WERI-Rb-1 (cell line): ENCODE data around the gene ZNF774.

Experiments
- DNase-seq: peaks from one replicate; pipeline ENCODE4 v3.0.0-alpha.2; 2020
- H3K27ac ChIP-seq: fragments of 250-450 bp; sonication (Bioruptor Pico); 2 replicates; pipeline ENCODE4 v1.5.1; 2020; ENCODE audit warnings: mild to moderate bottlenecking, moderate library complexity
- H3K27me3 ChIP-seq: fragments of 250-450 bp; sonication (Bioruptor Pico); 2 replicates; pipeline ENCODE4 v1.5.1; 2021; ENCODE audit warnings: mild to moderate bottlenecking, low read depth, moderate library complexity; ENCODE audit not compliant: insufficient read depth, severe bottlenecking
- H3K36me3 ChIP-seq: fragments of 250-450 bp; sonication (Bioruptor Pico); 2 replicates; pipeline ENCODE4 v1.5.1; 2020; ENCODE audit warnings: mild to moderate bottlenecking, moderate library complexity
- H3K4me3 ChIP-seq: 2 replicates; pipeline ENCODE4 v1.5.1; 2011; ENCODE audit warnings: low read depth, mild to moderate bottlenecking, control low read depth, low read length
- H3K9me3 ChIP-seq: fragments of 250-450 bp; sonication (Bioruptor Pico); 2 replicates; pipeline ENCODE4 v1.5.1; 2021; ENCODE audit warnings: mild to moderate bottlenecking, moderate library complexity; ENCODE audit not compliant: severe bottlenecking
- TF ChIP-seq, protein P1 (sequence below): IDR thresholded peaks from 2 replicates; pipeline ENCODE4 v1.5.1; 2011; ENCODE audit warnings: low read depth, mild to moderate bottlenecking, control low read depth, inconsistent platforms, low read length

Gene ZNF774

DNA sequence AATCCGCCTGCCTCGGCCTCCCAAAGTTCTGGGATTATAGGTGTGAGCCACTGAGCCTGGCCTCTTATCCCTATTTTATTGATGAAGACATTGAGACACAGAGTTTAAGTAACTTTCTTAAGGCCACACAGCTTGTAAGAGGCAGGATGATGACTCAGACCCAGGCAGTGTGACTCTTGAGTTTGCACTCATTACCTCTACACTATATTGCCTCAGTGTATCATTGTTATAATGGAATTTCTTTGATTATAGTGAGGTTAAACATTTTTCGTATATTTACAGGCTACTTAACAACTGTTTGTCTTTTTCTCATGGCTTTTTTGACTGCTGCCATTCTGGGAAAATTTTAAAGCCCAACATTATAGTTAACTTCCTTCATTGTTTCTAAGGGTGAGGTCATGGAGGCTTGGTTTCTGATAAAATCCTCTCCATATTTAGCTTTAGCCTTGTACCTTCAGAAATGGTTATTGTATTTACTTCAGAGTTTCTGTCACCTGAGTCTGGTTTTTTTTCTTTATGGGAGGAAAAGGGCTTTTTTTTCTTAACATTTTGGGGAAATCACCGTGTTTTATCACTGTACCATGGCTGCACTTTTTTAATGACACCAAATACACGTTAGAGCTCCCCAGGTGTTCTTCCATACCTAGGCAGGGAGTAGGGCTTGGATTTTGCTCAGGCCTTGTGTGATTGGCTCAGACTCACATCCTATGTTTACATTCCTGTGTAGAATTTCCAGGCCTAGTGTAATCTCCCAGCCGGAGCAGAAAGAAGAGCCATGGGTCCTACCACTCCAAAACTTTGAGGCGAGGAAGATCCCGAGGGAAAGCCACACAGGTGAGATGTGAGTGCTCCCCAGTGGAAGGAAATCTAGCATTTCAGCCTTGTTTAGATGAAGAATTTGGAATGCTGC lies 6.3 kb downstream of the ZNF774 start:
- Histone ChIP-seq H3K27me3 (no peaks in the 10 kb centered on the region), H3K9me3 (no peaks in the 10 kb centered on the region), H3K4me3 (no peak overlapping the region), H3K36me3 (peaks cover 11% of the 10 kb centered on the region), H3K27ac (no peak overlapping the region)
- TF ChIP-seq, protein P1, sequence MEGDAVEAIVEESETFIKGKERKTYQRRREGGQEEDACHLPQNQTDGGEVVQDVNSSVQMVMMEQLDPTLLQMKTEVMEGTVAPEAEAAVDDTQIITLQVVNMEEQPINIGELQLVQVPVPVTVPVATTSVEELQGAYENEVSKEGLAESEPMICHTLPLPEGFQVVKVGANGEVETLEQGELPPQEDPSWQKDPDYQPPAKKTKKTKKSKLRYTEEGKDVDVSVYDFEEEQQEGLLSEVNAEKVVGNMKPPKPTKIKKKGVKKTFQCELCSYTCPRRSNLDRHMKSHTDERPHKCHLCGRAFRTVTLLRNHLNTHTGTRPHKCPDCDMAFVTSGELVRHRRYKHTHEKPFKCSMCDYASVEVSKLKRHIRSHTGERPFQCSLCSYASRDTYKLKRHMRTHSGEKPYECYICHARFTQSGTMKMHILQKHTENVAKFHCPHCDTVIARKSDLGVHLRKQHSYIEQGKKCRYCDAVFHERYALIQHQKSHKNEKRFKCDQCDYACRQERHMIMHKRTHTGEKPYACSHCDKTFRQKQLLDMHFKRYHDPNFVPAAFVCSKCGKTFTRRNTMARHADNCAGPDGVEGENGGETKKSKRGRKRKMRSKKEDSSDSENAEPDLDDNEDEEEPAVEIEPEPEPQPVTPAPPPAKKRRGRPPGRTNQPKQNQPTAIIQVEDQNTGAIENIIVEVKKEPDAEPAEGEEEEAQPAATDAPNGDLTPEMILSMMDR = no peak
- no peak for DNase-seq

DNA sequence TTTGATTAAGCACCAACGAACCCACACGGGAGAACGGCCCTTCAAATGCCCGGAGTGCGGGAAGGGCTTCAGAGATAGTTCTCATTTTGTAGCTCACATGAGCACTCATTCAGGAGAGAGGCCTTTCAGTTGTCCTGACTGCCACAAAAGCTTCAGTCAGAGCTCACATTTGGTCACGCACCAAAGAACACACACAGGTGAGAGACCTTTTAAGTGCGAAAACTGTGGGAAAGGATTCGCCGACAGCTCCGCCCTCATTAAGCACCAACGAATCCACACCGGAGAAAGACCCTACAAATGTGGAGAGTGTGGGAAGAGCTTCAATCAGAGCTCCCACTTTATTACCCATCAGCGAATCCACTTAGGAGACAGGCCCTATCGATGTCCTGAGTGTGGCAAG lies 8.7 kb downstream of the ZNF774 start:
- H3K4me3 ChIP-seq = no peak overlapping the region
- TF ChIP-seq, protein P1 = no peak
- H3K9me3 ChIP-seq = no peaks in the 10 kb centered on the region
- H3K27ac ChIP-seq = no peak overlapping the region
- no peaks in the 10 kb centered on the region for H3K27me3 ChIP-seq
- peaks cover 11% of the 10 kb centered on the region for H3K36me3 ChIP-seq
- no peak for DNase-seq

GRCh38 chr15:90362936-90363212 lies 10.8 kb downstream of the ZNF774 start:
- peaks cover 11% of the 10 kb centered on the region for H3K36me3 ChIP-seq
- no peak overlapping the region for H3K27ac ChIP-seq
- DNase-seq = no peak

DNA sequence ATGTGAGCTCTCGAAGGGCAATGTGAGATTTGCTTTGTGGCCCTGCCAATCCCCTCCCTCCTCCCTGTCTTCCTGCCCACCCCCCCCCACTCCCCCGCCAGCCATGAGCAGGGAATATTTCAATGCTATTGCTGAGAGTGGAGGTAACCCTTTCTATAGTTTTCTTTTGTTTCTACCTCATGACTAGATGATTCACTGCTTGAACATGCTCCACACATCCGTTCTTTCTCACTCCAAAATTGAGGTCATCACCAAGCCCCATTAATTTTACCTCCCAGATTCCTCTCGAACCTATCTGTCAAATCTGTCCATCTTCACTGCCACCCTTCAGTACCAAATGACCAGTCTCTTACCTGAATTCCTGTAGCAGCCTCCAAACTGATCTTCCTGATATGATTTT lies 12.2 kb downstream of the ZNF774 start:
- DNase-seq = no peak
- no peaks in the 10 kb centered on the region for H3K27me3 ChIP-seq
- TF ChIP-seq, protein P1 = no peak
- no peak overlapping the region for H3K27ac ChIP-seq
- peaks cover 11% of the 10 kb centered on the region for H3K36me3 ChIP-seq
- H3K9me3 ChIP-seq = no peaks in the 10 kb centered on the region
- no peak overlapping the region for H3K4me3 ChIP-seq

More at GRCh38 chr15:90362936-90363212, 10.8 kb downstream of the ZNF774 start:
- TF ChIP-seq, protein P1 = no peak
- no peak overlapping the region for H3K4me3 ChIP-seq
- no peaks in the 10 kb centered on the region for H3K27me3 ChIP-seq
- H3K9me3 ChIP-seq = no peaks in the 10 kb centered on the region

GRCh38 chr15:90365414-90366055 lies 13.5 kb downstream of the ZNF774 start:
- Histone ChIP-seq H3K27me3 (no peaks in the 10 kb centered on the region), H3K4me3 (no peak overlapping the region), H3K9me3 (no peaks in the 10 kb centered on the region), H3K27ac (no peak overlapping the region), H3K36me3 (peaks cover 6% of the 10 kb centered on the region)
- TF ChIP-seq, protein P1 = no peak
- no peak for DNase-seq
